GM12873 (cell line): ENCODE measurements around the gene NPW.

Experiments
- CTCF ChIP-seq: IDR thresholded peaks from 2 replicates; pipeline ENCODE4 v1.5.1; 2012; ENCODE audit warnings: low read depth, mild to moderate bottlenecking, moderate library complexity, low read length, control low read depth; ENCODE audit not compliant: insufficient read depth; ENCODE audit errors: missing control alignments

NPW gene

GRCh38 chr16:2019518-2019920 lies at the start of gene NPW:
TSS of gene NPW (plus strand) at chr16:2019785.
- TF ChIP-seq CTCF, result no peak

- TF ChIP-seq CTCF, result no peak
Measured at GRCh38 chr16:1971796-1972489, 47.6 kb upstream of the NPW start, which contains the start of gene TBL3. TSS of gene TBL3 (plus strand) at chr16:1972053. CDS start at chr16:1972165, 112 bp downstream.

GRCh38 chr16:1972490-1972877 lies 47.1 kb upstream of the NPW start:
- no peak for TF ChIP-seq CTCF

GRCh38 chr16:1973461-1974156 lies 46.0 kb upstream of the NPW start:
- no peak for TF ChIP-seq CTCF

- no peak for TF ChIP-seq CTCF
Measured at GRCh38 chr16:1974157-1975070, 45.2 kb upstream of the NPW start.

- TF ChIP-seq CTCF, result no peak
Measured at GRCh38 chr16:1975432-1976215, 44.0 kb upstream of the NPW start.

- no peak for TF ChIP-seq CTCF
Measured at GRCh38 chr16:1976216-1976520, 43.4 kb upstream of the NPW start.
